GM10847 (cell line): ENCODE results near the gene NUBP2.

ENCODE experiments used
- POLR2A ChIP-seq: IDR thresholded peaks from 2 replicates; pipeline ENCODE4 v1.6.1; 2011; ENCODE audit not compliant: insufficient read length; ENCODE audit errors: extremely low read depth

The NUBP2 gene

GRCh38 chr16:1767116-1767994 is 15.4 kb upstream of the NUBP2 start:
- TF ChIP-seq POLR2A: no peak

GRCh38 chr16:1768061-1768766 is 14.5 kb upstream of the NUBP2 start:
- TF ChIP-seq POLR2A: no peak

- TF ChIP-seq POLR2A: no peak
Measured at GRCh38 chr16:1768767-1769401, 13.9 kb upstream of the NUBP2 start.

- no peak for TF ChIP-seq POLR2A
Measured at GRCh38 chr16:1769402-1770300, 13.1 kb upstream of the NUBP2 start.

GRCh38 chr16:1770328-1771187 is 12.2 kb upstream of the NUBP2 start:
- peak; percentile 11 for TF ChIP-seq POLR2A

GRCh38 chr16:1771188-1771863 is 11.4 kb upstream of the NUBP2 start, which contains the start of gene NME3:
NME3 (minus strand) TSS chr16:1771543; CDS start chr16:1771534, 9 bp downstream.
- TF ChIP-seq POLR2A: peak; percentile 22

GRCh38 chr16:1771864-1772361 is 10.8 kb upstream of the NUBP2 start:
- no peak for TF ChIP-seq POLR2A

GRCh38 chr16:1772362-1772907 is 10.3 kb upstream of the NUBP2 start, which contains the start of gene EME2:
EME2 (plus strand) TSS chr16:1772810; CDS start chr16:1773228, 418 bp downstream.
- no peak for TF ChIP-seq POLR2A

- TF ChIP-seq POLR2A: peak; percentile 88
Measured at GRCh38 chr16:1772908-1773702, 9.7 kb upstream of the NUBP2 start, which contains the start of gene MRPS34. MRPS34 (minus strand) TSS chr16:1773134; CDS start chr16:1773119, 15 bp downstream.

- no peak for TF ChIP-seq POLR2A
Measured at GRCh38 chr16:1773703-1774447, 8.9 kb upstream of the NUBP2 start.

- TF ChIP-seq POLR2A: no peak
Measured at GRCh38 chr16:1774448-1774780, 8.3 kb upstream of the NUBP2 start.
